ENCODE measurements around the gene PELI2.

- TF ChIP-seq ZNF18 (tag by site-specific recombination; IDR thresholded peaks at IDR 0.05) (no peak), CTCF (tag by site-specific recombination; IDR thresholded peaks at IDR 0.05) (no peak), PRDM10 (tag by site-specific recombination; IDR thresholded peaks at IDR 0.05) (no peak), ZBTB7A (tag by site-specific recombination; IDR thresholded peaks at IDR 0.05; ENCODE audit: low read depth) (no peak), TSHZ1 (tag by site-specific recombination; IDR thresholded peaks at IDR 0.05; ENCODE audit: borderline replicate concordance) (no peak), ZNF24 (tag by site-specific recombination; IDR thresholded peaks at IDR 0.05) (no peak)
Observed at GRCh38 chr14:56133547-56133946, 15.3 kb downstream of the PELI2 start.
